GM12878 (cell line): ENCODE measurements around the gene PLPP7. TPM values are rescaled to one million over a fixed set of nuclear protein-coding genes. Genes with fewer than 3 reads are reported as not detected.
"Not testable (repeated sequence)": the region's sequence is repeated elsewhere in the genome, so short reads cannot be mapped to it uniquely, and the experiment has no call there.

ENCODE experiments used
- ATAC-seq: fragments of 200-7000 bp; cut with Tn5 transposase; 3 replicates; pipeline ENCODE4 v1.9.1; 2020; ENCODE audit warnings: mild to moderate bottlenecking, moderate library complexity
- BruUV-seq: library from RNA; stranded (reverse); fragments of 400-500 nt; replicated peaks from 2 replicates; lab custom pipeline; 2021; lab: Mats Ljungman, UMichigan
- CTCF ChIA-PET: fragments of 300-600 bp; sonication (Branson Sonifier 250); formaldehyde crosslinking; extraction: SDS; loops from one replicate; lab custom pipeline; 2021; ENCODE audit warnings: inconsistent platforms; lab: Yijun Ruan, JAX
- POLR2A ChIA-PET: fragments of 350-600 bp; formaldehyde crosslinking; extraction: SDS; loops from one replicate; lab custom pipeline; 2021; ENCODE audit warnings: inconsistent platforms; lab: Charles Lee
- RAD21 ChIA-PET: fragments of 300-600 bp; sonication (Branson Sonifier 250); formaldehyde crosslinking; loops from one replicate; lab custom pipeline; 2023; ENCODE audit warnings: antibody characterized with exemption; ENCODE audit not compliant: unreplicated experiment; lab: Charles Lee
- SMC1A ChIA-PET: fragments of 300-600 bp; sonication (Branson Sonifier 250); formaldehyde crosslinking; loops from one replicate; lab custom pipeline; 2023; ENCODE audit not compliant: unreplicated experiment, uncharacterized antibody; lab: Charles Lee
- DNase-seq: peaks from one replicate; pipeline ENCODE4 v3.0.0-alpha.2; 2011; ENCODE audit warnings: low read depth, low spot score
- FAIRE-seq: peaks from 3 replicates; lab custom pipeline; 2011; peaks lifted over from hg19 to GRCh38; lab: Jason Lieb, UNC
- H2AFZ ChIP-seq: 2 replicates; pipeline ENCODE4 v1.6.0; 2011; ENCODE audit warnings: low read depth, low read length, control low read depth; ENCODE audit not compliant: control insufficient read depth
- H3K27ac ChIP-seq: 2 replicates; pipeline ENCODE4 v1.5.1; 2011; ENCODE audit warnings: control low read depth; ENCODE audit not compliant: control insufficient read depth, insufficient read depth
- H3K27me3 ChIP-seq, 2 experiments: replicated peaks in 1 of 2; 2 replicates each; pipeline versions ENCODE4 v1.6.0 to v1.6.1; 2011; ENCODE audit warnings: low read length in 1 of 2; ENCODE audit not compliant: control insufficient read depth in 2 of 2, insufficient read depth in 2 of 2
- H3K36me3 ChIP-seq, 2 experiments: 2 replicates each; pipeline ENCODE4 v1.5.1; 2011; ENCODE audit warnings: low read length in 1 of 2; ENCODE audit not compliant: control insufficient read depth in 2 of 2, insufficient read depth in 2 of 2
- H3K4me1 ChIP-seq: 2 replicates; pipeline ENCODE4 v1.6.1; 2011; ENCODE audit warnings: mild to moderate bottlenecking, low read length, moderate library complexity, mixed read lengths; ENCODE audit not compliant: control insufficient read depth, insufficient read depth
- H3K4me2 ChIP-seq: 2 replicates; pipeline ENCODE4 v1.6.0; 2011; ENCODE audit warnings: control low read depth; ENCODE audit not compliant: control insufficient read depth, insufficient read depth
- H3K4me3 ChIP-seq: fragments of 200-600 bp; sonication (generic); 2 replicates; pipeline ENCODE4 v1.5.1; 2016
- H3K79me2 ChIP-seq: 2 replicates; pipeline ENCODE4 v1.6.0; 2011; ENCODE audit warnings: low read length; ENCODE audit not compliant: control insufficient read depth, insufficient read depth
- H3K9ac ChIP-seq: 2 replicates; pipeline ENCODE4 v1.8.0; 2011; ENCODE audit warnings: low read length, control low read depth, mixed read lengths; ENCODE audit not compliant: control insufficient read depth, insufficient read depth
- H3K9me3 ChIP-seq: replicated peaks from 3 replicates; pipeline ENCODE4 v1.5.1; 2011; ENCODE audit warnings: mild to moderate bottlenecking, low read length; ENCODE audit not compliant: control insufficient read depth, insufficient read depth
- H4K20me1 ChIP-seq: 2 replicates; pipeline ENCODE4 v1.6.0; 2011; ENCODE audit not compliant: control insufficient read depth, insufficient read depth
- IKZF1 ChIP-seq: fragments of 450-650 bp; conservative IDR thresholded peaks from 2 replicates; pipeline ENCODE4 v1.6.1; 2017; ENCODE audit warnings: antibody characterized with exemption, mild to moderate bottlenecking
- POLR2AphosphoS2 ChIP-seq: IDR thresholded peaks from 2 replicates; pipeline ENCODE4 v1.6.1; 2011; ENCODE audit warnings: low read depth, mild to moderate bottlenecking, low read length, improper control_type of control experiment, moderate library complexity
- RBBP5 ChIP-seq: fragments of 200-600 bp; sonication (generic); conservative IDR thresholded peaks from 2 replicates; pipeline ENCODE4 v1.6.1; 2016
- WGBS: methylation state at CpG from one replicate; pipeline ENCODE4 v1.1.6; 2016; ENCODE audit warnings: low lambda C conversion rate; ENCODE audit not compliant: insufficient replicate concordance, insufficient coverage; ENCODE audit errors: missing lambda C conversion rate; 5-methylcytosine and 5-hydroxymethylcytosine counted together
- in situ Hi-C: fragments of 300-500 bp; cut with MboI; formaldehyde crosslinking; loops from 9 replicates; pipeline ENCODE4 v1.14.3; 2018; ENCODE audit warnings: mixed read lengths
- intact Hi-C: fragments of 100-400 bp; cut with micrococcal nuclease; formaldehyde crosslinking; loops from one replicate; pipeline ENCODE4 v1.14.2; 2022; ENCODE audit not compliant: unreplicated experiment
- polyA plus RNA-seq, 11 experiments: library from polyadenylated mRNA; depleted of rRNA in 4 of 11; unstranded in 6 of 11; stranded (reverse) in 5 of 11; fragments of >200 nt; fragmentation: Nextera tagmentation in 4 of 11; fragmentation: Illumina TruSeq in 1 of 11; extraction: Ambion mirVana in 4 of 11; extraction: Trizol in 1 of 11; gene quantifications; 1 replicate in 1 of 11; 2 replicates in 10 of 11; pipeline versions ENCODE4 v1.2.1 to v1.2.3, GENCODE V29; 2011 to 2016; ENCODE audit warnings: inconsistent platforms in 2 of 11, missing spikeins in 2 of 11, low read depth in 1 of 11
- total RNA-seq, 4 experiments: library from RNA; depleted of rRNA in 3 of 4; stranded (reverse); fragments of >200 nt in 3 of 4; fragmentation: Illumina TruSeq in 1 of 4; extraction: Trizol in 1 of 4; gene quantifications; 2 replicates each; pipeline versions ENCODE4 v1.2.1 to v1.2.3, GENCODE V29; 2013 to 2021

The PLPP7 gene
- total and polyA plus RNA-seq, 10 of the 15 experiments (the other 5 are each of a cell fraction or from before 2014, with no cell fraction given): 0.05 to 1.0 (median 0.40) TPM; not detected in 3

DNA sequence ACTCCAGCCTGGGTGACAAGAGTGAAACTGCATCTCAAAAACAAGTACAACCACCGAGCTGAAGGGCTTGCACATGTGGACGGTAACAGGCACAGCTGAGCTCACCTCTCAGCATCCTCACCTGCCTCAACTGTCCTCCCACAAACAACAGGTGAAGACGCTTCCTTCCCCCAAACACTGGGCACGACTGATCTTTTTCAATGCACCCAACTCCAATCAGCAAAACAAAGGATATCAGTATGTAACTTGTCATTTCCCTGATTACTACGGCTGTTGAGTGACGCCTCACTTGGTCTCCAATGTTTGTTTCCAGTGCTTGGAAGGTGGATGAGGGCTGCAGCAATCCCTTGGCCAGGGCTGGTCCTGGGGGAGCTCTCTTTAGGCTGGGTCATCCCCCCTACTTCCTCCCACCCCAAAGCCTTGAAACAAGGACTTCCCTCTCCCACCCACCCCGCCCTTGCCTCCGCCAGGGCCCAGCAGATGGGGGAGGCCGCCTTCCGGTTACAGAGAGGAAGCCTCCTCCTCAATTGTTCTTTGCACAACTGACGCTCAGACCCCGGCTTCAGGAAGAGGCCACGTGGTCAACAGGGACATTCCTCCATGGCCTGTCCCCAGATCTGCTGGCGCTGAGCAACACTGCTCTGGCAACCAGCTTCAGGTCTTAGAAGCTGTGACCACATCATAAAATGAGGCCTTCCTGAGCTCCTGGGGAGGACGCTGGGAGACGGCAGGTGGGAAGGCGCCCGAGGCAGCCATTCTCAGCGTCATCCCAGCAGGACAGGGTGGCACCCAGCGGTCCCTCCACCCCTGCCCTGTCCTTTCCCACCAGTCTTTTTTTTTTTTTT is 19.1 kb upstream of the PLPP7 start (continued):
- TF ChIP-seq POLR2AphosphoS2 (no peak), RBBP5 (no peak), IKZF1 (peak; percentile 64)

GRCh38 chr9:131271016-131271273 is 18.6 kb upstream of the PLPP7 start:
- H3K4me1 ChIP-seq: peaks cover 46% of the 10 kb centered on the region
- H2AFZ ChIP-seq: not testable (repeated sequence)

More at GRCh38 chr9:131271016-131271273, 18.6 kb upstream of the PLPP7 start:
- peak overlapping the region; percentile 90 for H3K4me2 ChIP-seq
- ATAC-seq, H3K27me3 ChIP-seq, H3K9me3 ChIP-seq, H3K36me3 ChIP-seq, H4K20me1 ChIP-seq, FAIRE-seq, DNase-seq: not testable (repeated sequence)
- WGBS: 45% methylated on average over 1 of the region's 1 CpG
- H3K79me2 ChIP-seq: peaks cover 93% of the 10 kb centered on the region
- H3K27ac ChIP-seq: peak overlapping the region; percentile 92
- intact Hi-C loops (loop anchor here (5.0 kb wide), 2 partner anchors 121 to 144 kb away; partner anchors contain the start of genes NUP214 and PRRC2B), in situ Hi-C loops (loop anchor here (25.0 kb wide), 2 partner anchors 1434 to 1866 kb away; partner anchors contain the start of genes C9orf78 and USP20)
- ChIA-PET RAD21 (interaction anchor here (0.7 to 11.6 kb wide), 6 partner anchors 8 to 102 kb away, joined by 3 to 181 read pairs (median 10); no protein-coding TSS in a partner anchor), SMC1A (interaction anchor here (1.2 to 7.9 kb wide), 3 partner anchors 16 to 82 kb away, joined by 3 to 154 read pairs (median 17); no protein-coding TSS in a partner anchor), CTCF (interaction anchor here (1.2 to 9.8 kb wide), 5 partner anchors 9 to 456 kb away, joined by 3 to 151 read pairs (median 5); no protein-coding TSS in a partner anchor), POLR2A (interaction anchor here (0.6 to 11.3 kb wide), 6 partner anchors 9 to 101 kb away, joined by 3 to 267 read pairs (median 5); no protein-coding TSS in a partner anchor)
- TSS peak; percentile 72 for BruUV-seq
- H3K9ac ChIP-seq: peak overlapping the region; percentile 97
- H3K4me3 ChIP-seq: peak overlapping the region; percentile 99
